Left ventricle myocardium inferior (tissue), 1 donor: ENCODE results near the gene APAF1. TPM values are rescaled to one million over a fixed set of nuclear protein-coding genes. Genes with fewer than 3 reads are reported as not detected.

Experiments used
- DNase-seq: peaks from one replicate; pipeline ENCODE4 v3.0.0-alpha.2; 2020
- H3K27ac ChIP-seq: fragments of 200-600 bp; replicated peaks from 2 replicates; pipeline ENCODE4 v1.8.0; 2021
- H3K27me3 ChIP-seq: fragments of 200-600 bp; 2 replicates; pipeline ENCODE4 v1.8.0; 2021; ENCODE audit warnings: low read depth
- H3K36me3 ChIP-seq: fragments of 200-600 bp; 2 replicates; pipeline ENCODE4 v1.8.0; 2021
- H3K4me1 ChIP-seq: fragments of 200-600 bp; 2 replicates; pipeline ENCODE4 v1.8.0; 2021
- H3K4me3 ChIP-seq: fragments of 200-600 bp; 2 replicates; pipeline ENCODE4 v1.8.0; 2021; ENCODE audit warnings: mild to moderate bottlenecking, moderate library complexity
- H3K9me3 ChIP-seq: fragments of 200-600 bp; replicated peaks from 2 replicates; pipeline ENCODE4 v1.8.0; 2021
- CTCF ChIP-seq: fragments of 200-600 bp; IDR thresholded peaks from 2 replicates; pipeline ENCODE4 v1.8.0; 2021; ENCODE audit warnings: antibody characterized with exemption, mild to moderate bottlenecking, borderline replicate concordance
- intact Hi-C: fragments of 100-400 bp; cut with micrococcal nuclease; formaldehyde crosslinking; loops from one replicate; pipeline ENCODE4 v1.11.0; 2022
- total RNA-seq: library from RNA; stranded (reverse); fragmentation: NEBNext Ultra II Directional; extraction: Animal tissue kit (Norgen Biotek cat#: 25700); gene quantifications from one replicate; pipeline ENCODE4 v1.2.1, GENCODE V29; 2021
- donor health status: DM: no; HTN: yes; CAD: no; lungs with severe emphysema.

The APAF1 gene
- total RNA-seq, 1 donor from 2014 or later: 5.0 TPM

GRCh38 chr12:98738539-98738938 lies 93.4 kb downstream of the APAF1 start:
- Histone ChIP-seq H3K27ac (no peak overlapping the region), H3K36me3 (peaks cover 8% of the 10 kb centered on the region), H3K27me3 (peaks cover 9% of the 10 kb centered on the region), H3K4me3 (no peak overlapping the region), H3K4me1 (no peaks in the 10 kb centered on the region), H3K9me3 (no peaks in the 10 kb centered on the region)
- no peak for DNase-seq
- no peak for TF ChIP-seq CTCF
- intact Hi-C loops: no loop called here

GRCh38 chr12:98740751-98741150 lies 95.7 kb downstream of the APAF1 start:
- Histone ChIP-seq H3K4me3 (no peak overlapping the region), H3K36me3 (no peaks in the 10 kb centered on the region), H3K9me3 (no peaks in the 10 kb centered on the region), H3K4me1 (peaks cover 5% of the 10 kb centered on the region), H3K27me3 (peaks cover 22% of the 10 kb centered on the region), H3K27ac (no peak overlapping the region)
- DNase-seq: no peak
- TF ChIP-seq CTCF: no peak
- intact Hi-C loops: no loop called here

- DNase-seq: no peak
Observed at GRCh38 chr12:98741196-98741555, 96.1 kb downstream of the APAF1 start.

GRCh38 chr12:98741556-98742265 lies 96.6 kb downstream of the APAF1 start:
- intact Hi-C loops: no loop called here
- H3K27ac ChIP-seq: no peak overlapping the region
- no peak overlapping the region for H3K4me3 ChIP-seq
- no peak for DNase-seq
- no peak for TF ChIP-seq CTCF
- no peaks in the 10 kb centered on the region for H3K36me3 ChIP-seq
- H3K27me3 ChIP-seq: peaks cover 31% of the 10 kb centered on the region
- H3K9me3 ChIP-seq: no peaks in the 10 kb centered on the region
- H3K4me1 ChIP-seq: peaks cover 10% of the 10 kb centered on the region

More at GRCh38 chr12:98741196-98741555, 96.1 kb downstream of the APAF1 start:
- no peaks in the 10 kb centered on the region for H3K9me3 ChIP-seq
- H3K4me1 ChIP-seq: peaks cover 10% of the 10 kb centered on the region
- H3K4me3 ChIP-seq: no peak overlapping the region
- H3K27ac ChIP-seq: no peak overlapping the region
- no peaks in the 10 kb centered on the region for H3K36me3 ChIP-seq
- H3K27me3 ChIP-seq: peaks cover 26% of the 10 kb centered on the region
- no peak for TF ChIP-seq CTCF
- intact Hi-C loops: no loop called here

GRCh38 chr12:98743362-98743953 lies 98.4 kb downstream of the APAF1 start:
- TF ChIP-seq CTCF: peak; percentile 21
- Histone ChIP-seq H3K36me3 (no peaks in the 10 kb centered on the region), H3K27ac (no peak overlapping the region), H3K4me3 (no peak overlapping the region), H3K4me1 (peaks cover 10% of the 10 kb centered on the region), H3K9me3 (no peaks in the 10 kb centered on the region), H3K27me3 (peaks cover 35% of the 10 kb centered on the region)
- intact Hi-C loops: no loop called here
- no peak for DNase-seq
